Mucosa of rectum (tissue), 2 donors: ENCODE data around the gene AMIGO2.
"Not testable (repeated sequence)": the region's sequence is repeated elsewhere in the genome, so short reads cannot be mapped to it uniquely, and the experiment has no call there.

ENCODE experiments used
- H3K27ac ChIP-seq, 2 donors: one replicate each; pipeline ENCODE4 v1.7.0; 2013; ENCODE audit warnings: inconsistent platforms in 2 of 2, low read depth in 2 of 2, low read length in 2 of 2
- H3K27me3 ChIP-seq, 2 donors: one replicate each; pipeline ENCODE4 v1.7.0; 2013; ENCODE audit warnings: low read length in 2 of 2; ENCODE audit not compliant: control insufficient read depth in 2 of 2, insufficient read depth in 2 of 2
- H3K36me3 ChIP-seq, 2 donors: one replicate each; pipeline ENCODE4 v1.7.0; 2013; ENCODE audit warnings: low read length in 2 of 2; ENCODE audit not compliant: control insufficient read depth in 2 of 2, insufficient read depth in 2 of 2
- H3K4me1 ChIP-seq, 2 donors: one replicate each; pipeline ENCODE4 v1.7.0; 2013; ENCODE audit warnings: low read length in 2 of 2, mild to moderate bottlenecking in 1 of 2; ENCODE audit not compliant: control insufficient read depth in 2 of 2, insufficient read depth in 2 of 2
- H3K4me3 ChIP-seq, 2 donors: one replicate each; pipeline ENCODE4 v1.7.0; 2013; ENCODE audit warnings: low read length in 2 of 2
- H3K9ac ChIP-seq, 2 donors: one replicate each; pipeline ENCODE4 v1.7.0; 2013; ENCODE audit warnings: low read length in 2 of 2, low read depth in 1 of 2, mild to moderate bottlenecking in 1 of 2
- H3K9me3 ChIP-seq, 2 donors: one replicate each; pipeline ENCODE4 v1.7.0; 2013; ENCODE audit warnings: low read length in 2 of 2; ENCODE audit not compliant: control insufficient read depth in 2 of 2
- donor health status: healthy.
- donor health status: Normal muscosa, but diverticular disease.

The AMIGO2 gene

GRCh38 chr12:47079468-47079980, at the start of gene AMIGO2, which contains the start of gene PCED1B:
Gene AMIGO2, minus strand, starts transcription at chr12:47079959. Its CDS starts 957 bp downstream, at chr12:47079002.
Gene PCED1B, plus strand, starts transcription at chr12:47079621. Its CDS starts 155,443 bp downstream, at chr12:47235064.
- Histone ChIP-seq H3K27me3 (peaks cover 4 to 10% of the 10 kb centered on the region in 2 donors), H3K27ac (peak within 1 kb of the TSS; percentile 79), H3K9ac (peak within 1 kb of the TSS; percentile 69), H3K4me3 (peak within 1 kb of the TSS; percentile 75 to 78), H3K9me3 (no peaks in the 10 kb centered on the region), H3K36me3 (no peaks in the 10 kb centered on the region), H3K4me1 (peaks cover 0 to 4% of the 10 kb centered on the region in 2 donors)

GRCh38 chr12:47126246-47126645, 46.5 kb upstream of the AMIGO2 start:
- H3K27me3 ChIP-seq, result no peaks in the 10 kb centered on the region
- H3K4me1 ChIP-seq, result no peaks in the 10 kb centered on the region
- H3K9me3 ChIP-seq, result no peaks in the 10 kb centered on the region
- H3K36me3 ChIP-seq, result no peaks in the 10 kb centered on the region
- H3K27ac ChIP-seq, result no peak overlapping the region
- H3K4me3 ChIP-seq, result no peak overlapping the region
- H3K9ac ChIP-seq, result no peak overlapping the region

GRCh38 chr12:47124451-47124850, 44.7 kb upstream of the AMIGO2 start:
- Histone ChIP-seq H3K4me1 (no peaks in the 10 kb centered on the region), H3K9ac (no peak overlapping the region), H3K9me3 (no peaks in the 10 kb centered on the region)

GRCh38 chr12:47123730-47124129, 44.0 kb upstream of the AMIGO2 start:
- Histone ChIP-seq H3K27ac (no peak overlapping the region), H3K4me3 (no peak overlapping the region), H3K36me3 (no peaks in the 10 kb centered on the region), H3K4me1 (no peaks in the 10 kb centered on the region), H3K27me3 (no peaks in the 10 kb centered on the region), H3K9ac (no peak overlapping the region), H3K9me3 (no peaks in the 10 kb centered on the region)

More at GRCh38 chr12:47124451-47124850, 44.7 kb upstream of the AMIGO2 start:
- Histone ChIP-seq H3K36me3 (no peaks in the 10 kb centered on the region), H3K27me3 (no peaks in the 10 kb centered on the region), H3K27ac (no peak overlapping the region), H3K4me3 (no peak overlapping the region)

GRCh38 chr12:47122602-47123001, 42.8 kb upstream of the AMIGO2 start:
- Histone ChIP-seq H3K9ac (no peak overlapping the region), H3K9me3 (no peaks in the 10 kb centered on the region), H3K4me1 (no peaks in the 10 kb centered on the region), H3K36me3 (no peaks in the 10 kb centered on the region), H3K27me3 (no peaks in the 10 kb centered on the region), H3K27ac (no peak overlapping the region), H3K4me3 (no peak overlapping the region)

DNA sequence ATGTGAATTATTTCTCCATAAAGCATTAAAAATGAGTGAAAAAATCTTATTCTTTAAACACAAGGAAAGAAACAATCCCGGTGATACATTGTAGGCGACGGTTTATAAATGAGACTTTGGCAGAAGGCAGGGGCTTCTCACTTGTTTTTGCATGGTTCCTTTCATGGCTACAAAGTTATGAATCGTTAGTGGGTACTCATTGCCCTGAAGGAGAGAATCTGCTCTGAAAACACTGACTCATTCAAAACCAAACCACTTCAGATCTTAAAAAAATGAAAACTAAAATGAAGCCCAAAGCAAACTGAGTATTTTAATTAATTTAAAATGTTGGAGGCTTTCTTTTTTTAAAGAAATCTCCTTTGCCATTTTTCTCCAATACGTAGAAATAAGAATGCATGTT, 41.4 kb upstream of the AMIGO2 start:
- Histone ChIP-seq H3K27ac (no peak overlapping the region), H3K9me3 (no peaks in the 10 kb centered on the region), H3K36me3 (no peaks in the 10 kb centered on the region), H3K4me3 (no peak overlapping the region), H3K4me1 (no peaks in the 10 kb centered on the region), H3K9ac (no peak overlapping the region), H3K27me3 (no peaks in the 10 kb centered on the region)

- Histone ChIP-seq H3K27me3 (no peaks in the 10 kb centered on the region), H3K27ac (no peak overlapping the region), H3K9me3 (no peaks in the 10 kb centered on the region), H3K9ac (no peak overlapping the region), H3K4me1 (no peaks in the 10 kb centered on the region), H3K4me3 (no peak overlapping the region), H3K36me3 (no peaks in the 10 kb centered on the region)
Observed at GRCh38 chr12:47120736-47121135, 41.0 kb upstream of the AMIGO2 start.

GRCh38 chr12:47117305-47117704, 37.5 kb upstream of the AMIGO2 start:
- H3K9ac ChIP-seq, H3K4me1 ChIP-seq, H3K27ac ChIP-seq, H3K9me3 ChIP-seq, H3K36me3 ChIP-seq, H3K4me3 ChIP-seq, H3K27me3 ChIP-seq: not testable (repeated sequence)

GRCh38 chr12:47114481-47114892, 34.7 kb upstream of the AMIGO2 start:
- H3K27me3 ChIP-seq, result no peaks in the 10 kb centered on the region
- no peak overlapping the region for H3K9ac ChIP-seq
- H3K4me1 ChIP-seq, result peaks cover 0 to 2% of the 10 kb centered on the region in 2 donors
- no peaks in the 10 kb centered on the region for H3K9me3 ChIP-seq
- no peak overlapping the region for H3K27ac ChIP-seq
- no peaks in the 10 kb centered on the region for H3K36me3 ChIP-seq
- H3K4me3 ChIP-seq, result no peak overlapping the region

GRCh38 chr12:47112679-47113078, 32.9 kb upstream of the AMIGO2 start:
- Histone ChIP-seq H3K4me1 (peaks cover 0 to 2% of the 10 kb centered on the region in 2 donors), H3K27me3 (no peaks in the 10 kb centered on the region), H3K36me3 (no peaks in the 10 kb centered on the region), H3K9me3 (no peaks in the 10 kb centered on the region), H3K9ac (no peak overlapping the region), H3K4me3 (no peak overlapping the region), H3K27ac (no peak overlapping the region)

DNA sequence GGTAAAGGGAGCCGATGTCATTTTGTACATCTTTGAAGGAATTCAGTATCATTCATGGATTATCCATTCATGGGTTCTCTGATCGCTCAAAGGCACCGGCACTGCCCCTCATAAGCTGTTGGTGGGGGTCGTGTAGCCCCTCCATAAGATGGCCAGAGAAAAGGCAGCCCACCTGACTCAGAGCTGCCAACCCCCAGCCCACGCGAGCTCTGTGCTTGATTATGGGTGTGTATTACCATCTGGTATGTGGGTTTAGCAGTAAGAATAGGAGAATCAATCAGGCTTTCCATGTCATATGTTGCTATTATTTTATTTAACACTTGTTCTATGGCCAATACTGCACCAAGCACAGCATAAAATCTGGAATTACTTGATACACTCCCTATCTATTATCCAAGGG, 32.1 kb upstream of the AMIGO2 start:
- Histone ChIP-seq H3K9ac (no peak overlapping the region), H3K27ac (no peak overlapping the region), H3K36me3 (no peaks in the 10 kb centered on the region), H3K4me1 (peaks cover 0 to 2% of the 10 kb centered on the region in 2 donors), H3K27me3 (no peaks in the 10 kb centered on the region), H3K4me3 (no peak overlapping the region), H3K9me3 (no peaks in the 10 kb centered on the region)
